Testis (tissue), 2 donors: ENCODE measurements around the gene OFD1.

Experiments
- POLR2A ChIP-seq: fragments of 450-650 bp; IDR thresholded peaks from one replicate; pipeline ENCODE4 v1.6.1; 2017; ENCODE audit warnings: antibody characterized with exemption, mild to moderate bottlenecking, moderate library complexity
- TF ChIP-seq, protein P1 (sequence below), 3 experiments: fragments of 450-650 bp in 2 of 3; fragments of 200-600 bp in 1 of 3; sonication (generic) in 1 of 3; IDR thresholded peaks; one replicate each; pipeline ENCODE4 v1.5.1; 2016 to 2019; ENCODE audit warnings: antibody characterized with exemption in 3 of 3, mild to moderate bottlenecking in 2 of 3, moderate library complexity in 1 of 3

DNA sequence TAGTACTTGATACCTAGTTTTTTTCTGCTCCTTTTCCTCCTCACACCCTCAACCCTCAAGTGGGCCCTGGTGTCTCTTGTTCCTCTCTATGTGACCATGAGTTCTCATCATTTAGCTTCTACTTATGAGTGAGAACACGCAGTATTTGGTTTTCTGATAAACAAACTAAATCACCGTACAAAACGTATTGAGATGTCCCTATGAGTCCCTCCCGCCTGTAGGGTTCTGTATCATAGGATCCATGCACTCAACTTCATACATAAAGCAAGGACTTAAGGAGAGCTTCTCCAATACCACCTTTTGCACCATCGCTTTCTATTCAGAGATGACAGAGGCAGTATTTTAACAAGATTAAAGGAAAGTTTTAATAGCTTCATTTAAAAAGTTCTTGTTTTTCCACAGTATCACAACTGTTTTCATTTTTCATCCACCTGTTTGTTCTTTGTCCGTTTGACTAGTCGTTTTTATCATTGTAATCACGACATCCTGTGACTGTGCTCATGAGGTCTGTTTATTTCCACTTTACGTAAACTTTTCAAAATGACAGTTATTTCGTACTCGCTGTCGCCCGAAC is 46.1 kb upstream of the OFD1 start:
- TF ChIP-seq POLR2A: no peak
- TF ChIP-seq, protein P1, sequence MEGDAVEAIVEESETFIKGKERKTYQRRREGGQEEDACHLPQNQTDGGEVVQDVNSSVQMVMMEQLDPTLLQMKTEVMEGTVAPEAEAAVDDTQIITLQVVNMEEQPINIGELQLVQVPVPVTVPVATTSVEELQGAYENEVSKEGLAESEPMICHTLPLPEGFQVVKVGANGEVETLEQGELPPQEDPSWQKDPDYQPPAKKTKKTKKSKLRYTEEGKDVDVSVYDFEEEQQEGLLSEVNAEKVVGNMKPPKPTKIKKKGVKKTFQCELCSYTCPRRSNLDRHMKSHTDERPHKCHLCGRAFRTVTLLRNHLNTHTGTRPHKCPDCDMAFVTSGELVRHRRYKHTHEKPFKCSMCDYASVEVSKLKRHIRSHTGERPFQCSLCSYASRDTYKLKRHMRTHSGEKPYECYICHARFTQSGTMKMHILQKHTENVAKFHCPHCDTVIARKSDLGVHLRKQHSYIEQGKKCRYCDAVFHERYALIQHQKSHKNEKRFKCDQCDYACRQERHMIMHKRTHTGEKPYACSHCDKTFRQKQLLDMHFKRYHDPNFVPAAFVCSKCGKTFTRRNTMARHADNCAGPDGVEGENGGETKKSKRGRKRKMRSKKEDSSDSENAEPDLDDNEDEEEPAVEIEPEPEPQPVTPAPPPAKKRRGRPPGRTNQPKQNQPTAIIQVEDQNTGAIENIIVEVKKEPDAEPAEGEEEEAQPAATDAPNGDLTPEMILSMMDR (IDR thresholded peaks at IDR 0.05): no peak
